IMR-90 (cell line): ENCODE results near the gene HHIP. TPM values are rescaled to one million over a fixed set of nuclear protein-coding genes. Genes with fewer than 3 reads are reported as not detected.
"Not testable (repeated sequence)": the region's sequence is repeated elsewhere in the genome, so short reads cannot be mapped to it uniquely, and the experiment has no call there.

Experiments used
- ATAC-seq: fragments of 200-7000 bp; cut with Tn5 transposase; 2 replicates; pipeline ENCODE4 v1.9.1; 2020; ENCODE audit warnings: low read depth, mild to moderate bottlenecking, moderate library complexity
- BruUV-seq: library from RNA; stranded (reverse); fragments of 400-500 nt; replicated peaks from 2 replicates; lab custom pipeline; 2021; lab: Mats Ljungman, UMichigan
- CTCF ChIA-PET: fragments of 300-600 bp; formaldehyde crosslinking; extraction: SDS; loops from one replicate; lab custom pipeline; 2021; ENCODE audit warnings: antibody characterized with exemption; lab: Yijun Ruan, JAX
- POLR2A ChIA-PET: fragments of 300-600 bp; sonication (Branson Sonifier 250); formaldehyde crosslinking; loops from one replicate; lab custom pipeline; 2022; ENCODE audit warnings: antibody characterized with exemption; ENCODE audit not compliant: unreplicated experiment; lab: Charles Lee
- DNase-seq: peaks from one replicate; pipeline ENCODE4 v3.0.0; 2013
- H2AFZ ChIP-seq: replicated peaks from 2 replicates; pipeline ENCODE3; 2013; ENCODE audit warnings: low read length, mild to moderate bottlenecking; ENCODE audit not compliant: poor library complexity
- H2AK5ac ChIP-seq: 2 replicates; pipeline ENCODE4 v1.6.1; 2013; ENCODE audit warnings: low read depth, low read length, inconsistent platforms
- H2AK9ac ChIP-seq: replicated peaks from 2 replicates; pipeline ENCODE3; 2013; ENCODE audit warnings: mild to moderate bottlenecking, low read depth, low read length, moderate library complexity; ENCODE audit not compliant: poor library complexity
- H2BK120ac ChIP-seq: 2 replicates; pipeline ENCODE4 v1.6.1; 2013; ENCODE audit warnings: low read depth, low read length, inconsistent platforms
- H2BK15ac ChIP-seq: 3 replicates; pipeline ENCODE4 v1.6.1; 2013; ENCODE audit warnings: low read depth, low read length, inconsistent platforms
- H2BK20ac ChIP-seq: 2 replicates; pipeline ENCODE4 v1.6.1; 2013; ENCODE audit warnings: low read depth, mild to moderate bottlenecking, inconsistent platforms, low read length, moderate library complexity
- H2BK5ac ChIP-seq: 2 replicates; pipeline ENCODE4 v1.6.1; 2013; ENCODE audit warnings: mild to moderate bottlenecking, low read depth, low read length, inconsistent platforms; ENCODE audit not compliant: poor library complexity, severe bottlenecking
- H3K14ac ChIP-seq: replicated peaks from 2 replicates; pipeline ENCODE4 v1.6.1; 2013; ENCODE audit warnings: low read depth, low read length, inconsistent platforms
- H3K18ac ChIP-seq: 2 replicates; pipeline ENCODE4 v1.6.1; 2013; ENCODE audit warnings: low read depth, low read length, control low read depth
- H3K23ac ChIP-seq: 2 replicates; pipeline ENCODE4 v1.6.1; 2013; ENCODE audit warnings: low read depth, low read length, inconsistent platforms
- H3K27ac ChIP-seq: 2 replicates; pipeline ENCODE4 v1.5.1; 2013; ENCODE audit warnings: mild to moderate bottlenecking, control low read depth, low read length; ENCODE audit not compliant: insufficient read depth
- H3K27me3 ChIP-seq: 2 replicates; pipeline ENCODE4 v1.6.1; 2013; ENCODE audit warnings: low read length; ENCODE audit not compliant: control insufficient read depth, insufficient read depth
- H3K36me3 ChIP-seq: 2 replicates; pipeline ENCODE4 v1.6.1; 2013; ENCODE audit warnings: low read length, mixed read lengths; ENCODE audit not compliant: control insufficient read depth, insufficient read depth
- H3K4ac ChIP-seq: 2 replicates; pipeline ENCODE4 v1.6.1; 2013; ENCODE audit warnings: low read depth, low read length, inconsistent platforms
- H3K4me1 ChIP-seq: 2 replicates; pipeline ENCODE4 v1.6.1; 2013; ENCODE audit warnings: low read length, mixed read lengths; ENCODE audit not compliant: control insufficient read depth, insufficient read depth
- H3K4me2 ChIP-seq: 2 replicates; pipeline ENCODE4 v1.6.1; 2013; ENCODE audit warnings: low read depth, mild to moderate bottlenecking, control low read depth, low read length, moderate library complexity
- H3K4me3 ChIP-seq: 2 replicates; pipeline ENCODE4 v1.5.1; 2013; ENCODE audit warnings: low read depth, mild to moderate bottlenecking, control low read depth, low read length, moderate library complexity; ENCODE audit not compliant: insufficient read depth
- H3K56ac ChIP-seq: 2 replicates; pipeline ENCODE4 v1.6.1; 2013; ENCODE audit warnings: low read length, inconsistent platforms; ENCODE audit not compliant: insufficient read depth; ENCODE audit errors: extremely low read depth
- H3K79me1 ChIP-seq, 2 experiments: 2 replicates each; pipeline ENCODE4 v1.6.1; 2013; ENCODE audit warnings: low read length in 2 of 2, inconsistent platforms in 1 of 2, low read depth in 1 of 2
- H3K9ac ChIP-seq: 2 replicates; pipeline ENCODE4 v1.6.1; 2013; ENCODE audit warnings: low read depth, low read length, control low read depth
- H3K9me1 ChIP-seq: 2 replicates; pipeline ENCODE4 v1.6.1; 2013; ENCODE audit warnings: low read length, inconsistent platforms; ENCODE audit not compliant: insufficient read depth
- H3K9me3 ChIP-seq: 2 replicates; pipeline ENCODE4 v1.6.1; 2013; ENCODE audit warnings: low read length; ENCODE audit not compliant: control insufficient read depth, insufficient read depth
- H4K20me1 ChIP-seq: 2 replicates; pipeline ENCODE4 v1.6.1; 2013; ENCODE audit warnings: low read length, inconsistent platforms; ENCODE audit not compliant: insufficient read depth
- H4K5ac ChIP-seq: 2 replicates; pipeline ENCODE4 v1.6.1; 2013; ENCODE audit warnings: mild to moderate bottlenecking, low read depth, low read length, control low read depth
- H4K8ac ChIP-seq, 2 experiments: 2 replicates each; pipeline ENCODE4 v1.6.1; 2013; ENCODE audit warnings: low read depth in 2 of 2, low read length in 2 of 2, control low read depth in 1 of 2, inconsistent platforms in 1 of 2
- H4K91ac ChIP-seq: 2 replicates; pipeline ENCODE4 v1.6.1; 2013; ENCODE audit warnings: low read depth, low read length, inconsistent platforms; ENCODE audit not compliant: insufficient read depth
- WGBS, 2 experiments: methylation state at CpG; one replicate each; pipeline versions ENCODE4 v1.1.5 to v1.1.7; 2013; ENCODE audit warnings: missing lambda C conversion rate in 2 of 2; ENCODE audit not compliant: insufficient read length in 1 of 2; ENCODE audit errors: extremely low coverage in 2 of 2; 5-methylcytosine and 5-hydroxymethylcytosine counted together
- dilution Hi-C: fragments of 300-500 bp; cut with HindIII; formaldehyde crosslinking; loops from one replicate; pipeline ENCODE4 v1.14.3; 2018; ENCODE audit warnings: low sequenced_read_pairs; ENCODE audit not compliant: unreplicated experiment
- in situ Hi-C: fragments of 300-500 bp; cut with MboI; formaldehyde crosslinking; loops from 3 replicates; pipeline ENCODE4 v1.14.3; 2019; ENCODE audit warnings: low sequenced_read_pairs, inconsistent platforms, mixed read lengths
- intact Hi-C: fragments of 100-400 bp; cut with micrococcal nuclease; formaldehyde crosslinking; loops from 2 replicates; pipeline ENCODE4 v1.10.0; 2022
- microRNA-seq, 2 experiments: library from miRNA; stranded (forward) in 1 of 2; unstranded in 1 of 2; fragments of 10-50 nt in 1 of 2; fragments of <30 nt in 1 of 2; gene quantifications in 1 of 2; microRNA quantifications in 1 of 2; one replicate each; pipeline versions ENCODE3 to v1.1.0; 2013 to 2020; ENCODE audit not compliant: insufficient read depth in 1 of 2, insufficient read length in 1 of 2, unreplicated experiment in 1 of 2
- polyA plus RNA-seq, 3 experiments: library from polyadenylated mRNA; depleted of rRNA; stranded (reverse); fragments of >200 nt; gene quantifications; 2 replicates each; pipeline ENCODE4 v1.2.3, GENCODE V29; 2012; ENCODE audit warnings: low replicate concordance in 1 of 3
- small RNA-seq, 5 experiments: library from RNA; depleted of rRNA; stranded (forward); fragments of <200 nt; gene quantifications; one replicate each; pipeline ENCODE3, GENCODE V24; 2012
- total RNA-seq: library from RNA; depleted of rRNA; stranded (reverse); fragments of >200 nt; gene quantifications from 2 replicates; pipeline ENCODE4 v1.2.3, GENCODE V29; 2012

The HHIP gene
- total and polyA plus RNA-seq, 2 of the 4 experiments (the other 2 are of a cell fraction), result 6.6 to 9.6 TPM

- H2AFZ ChIP-seq, H3K4me2 ChIP-seq, H4K20me1 ChIP-seq, intact Hi-C loops, in situ Hi-C loops, BruUV-seq, H3K4ac ChIP-seq, H2BK120ac ChIP-seq, H3K79me1 ChIP-seq, H3K18ac ChIP-seq, POLR2A ChIA-PET, ATAC-seq, DNase-seq, H3K9me3 ChIP-seq, H2BK20ac ChIP-seq, H3K14ac ChIP-seq, H3K27me3 ChIP-seq, H3K56ac ChIP-seq, H2AK9ac ChIP-seq, H2BK5ac ChIP-seq, H3K4me3 ChIP-seq, H3K9ac ChIP-seq, H3K36me3 ChIP-seq, H3K27ac ChIP-seq, H2BK15ac ChIP-seq, CTCF ChIA-PET, H3K4me1 ChIP-seq, H3K23ac ChIP-seq, H4K91ac ChIP-seq, H3K9me1 ChIP-seq, dilution Hi-C loops, H2AK5ac ChIP-seq, H4K5ac ChIP-seq, H4K8ac ChIP-seq: not testable (repeated sequence)
- WGBS, 2 experiments, result 61% methylated on average over 4 of the region's 8 CpGs; no CpG with 5 or more reads in 1 of the 2 experiments
Measured at GRCh38 chr4:144791933-144792332, 146.0 kb downstream of the HHIP start.

Small RNA genes within 50 kb of the gene (microRNA-seq; reads per million reads assigned to microRNA genes)
- not detected for gene RF02271 (ENCODE audit: insufficient read depth, insufficient read length)

Small RNA genes within 50 kb of the gene (small RNA-seq; reads per million reads assigned to genes)
- 0 reads per million in 5 experiments for gene RF02271
